SK-N-SH (cell line): Measurements from ENCODE around the gene PLAC1. TPM values are rescaled to one million over a fixed set of nuclear protein-coding genes. Genes with fewer than 3 reads are reported as not detected.

ENCODE experiments used
- CTCF ChIA-PET: fragments of 300-600, 350-600 bp; formaldehyde crosslinking; extraction: SDS; loops from one replicate; lab custom pipeline; 2021; lab: Yijun Ruan, JAX
- POLR2A ChIA-PET: fragments of 350-600 bp; sonication (Branson Sonifier 250); formaldehyde crosslinking; extraction: SDS; loops from one replicate; lab custom pipeline; 2020; ENCODE audit warnings: antibody characterized with exemption, inconsistent platforms; lab: Yijun Ruan, JAX
- DNase-seq: peaks from one replicate; pipeline ENCODE4 v3.0.0; 2012
- H2AFZ ChIP-seq: fragments of 200-600 bp; sonication (generic); 2 replicates; pipeline ENCODE4 v1.8.1; 2016; ENCODE audit warnings: antibody characterized with exemption, mild to moderate bottlenecking, low read depth
- H3F3A ChIP-seq: fragments of 200-600 bp; sonication (generic); replicated peaks from 2 replicates; pipeline ENCODE3; 2016; ENCODE audit warnings: antibody characterized with exemption, mild to moderate bottlenecking; ENCODE audit not compliant: insufficient read depth
- H3K27ac ChIP-seq, 2 experiments: fragments of 200-500 bp in 1 of 2; fragments of 200-600 bp in 1 of 2; sonication (Bioruptor generic) in 1 of 2; sonication (generic), shearing (Covaris generic) in 1 of 2; 2 replicates each; pipeline versions ENCODE4 v1.5.1 to v1.6.1; 2014 to 2016; ENCODE audit warnings: low read depth in 2 of 2, inconsistent platforms in 1 of 2, low read length in 1 of 2, mild to moderate bottlenecking in 1 of 2, mixed read lengths in 1 of 2
- H3K27me3 ChIP-seq: fragments of 200-600 bp; sonication (generic), shearing (Covaris generic); 2 replicates; pipeline ENCODE4 v1.6.1; 2016; ENCODE audit warnings: mixed run types; ENCODE audit not compliant: insufficient read depth
- H3K36me3 ChIP-seq, 2 experiments: fragments of 200-500 bp in 1 of 2; fragments of 200-600 bp in 1 of 2; sonication (Bioruptor generic) in 1 of 2; sonication (generic) in 1 of 2; replicated peaks in 1 of 2; 2 replicates each; pipeline versions ENCODE3 to v1.5.1; 2014 to 2016; ENCODE audit warnings: low read length in 1 of 2, mild to moderate bottlenecking in 1 of 2; ENCODE audit not compliant: insufficient read depth in 2 of 2, control insufficient read depth in 1 of 2
- H3K4me1 ChIP-seq, 2 experiments: fragments of 200-500 bp in 1 of 2; fragments of 200-600 bp in 1 of 2; sonication (Bioruptor generic) in 1 of 2; sonication (generic), shearing (Covaris generic) in 1 of 2; 2 replicates each; pipeline versions ENCODE4 v1.5.1 to v1.6.1; 2014 to 2016; ENCODE audit warnings: low read depth in 1 of 2, low read length in 1 of 2, mixed run types in 1 of 2; ENCODE audit not compliant: insufficient read depth in 2 of 2, control insufficient read depth in 1 of 2
- H3K4me2 ChIP-seq: fragments of 200-600 bp; sonication (generic), shearing (Covaris generic); 2 replicates; pipeline ENCODE4 v1.6.1; 2017; ENCODE audit warnings: mixed run types
- H3K4me3 ChIP-seq, 2 experiments: fragments of 200-500 bp in 1 of 2; fragments of 200-600 bp in 1 of 2; sonication (Bioruptor generic) in 1 of 2; sonication (generic), shearing (Covaris generic) in 1 of 2; 2 replicates each; pipeline versions ENCODE4 v1.5.1 to v1.8.1; 2014 to 2016; ENCODE audit warnings: low read depth in 2 of 2, inconsistent platforms in 1 of 2, low read length in 1 of 2, mild to moderate bottlenecking in 1 of 2, mixed read lengths in 1 of 2, moderate library complexity in 1 of 2
- H3K79me2 ChIP-seq: fragments of 200-600 bp; sonication (generic); 2 replicates; pipeline ENCODE4 v1.8.1; 2017; ENCODE audit warnings: mild to moderate bottlenecking; ENCODE audit not compliant: insufficient read depth
- H3K9ac ChIP-seq: fragments of 200-600 bp; sonication (generic); 2 replicates; pipeline ENCODE4 v1.6.1; 2017; ENCODE audit warnings: mixed run types
- H3K9me2 ChIP-seq: fragments of 200-600 bp; sonication (generic); 2 replicates; pipeline ENCODE4 v1.6.1; 2017; ENCODE audit warnings: mixed run types
- H3K9me3 ChIP-seq: fragments of 200-600 bp; sonication (generic); 2 replicates; pipeline ENCODE4 v1.6.1; 2017; ENCODE audit warnings: mixed run types, mild to moderate bottlenecking, moderate library complexity
- H4K20me1 ChIP-seq: fragments of 200-600 bp; sonication (generic); 2 replicates; pipeline ENCODE4 v1.6.1; 2017; ENCODE audit warnings: mild to moderate bottlenecking, mixed run types; ENCODE audit not compliant: insufficient read depth
- EP300 ChIP-seq, 2 experiments: IDR thresholded peaks; 2 replicates each; pipeline versions ENCODE4 v1.4.0 to v1.6.1; 2012; ENCODE audit warnings: borderline replicate concordance in 1 of 2, low read depth in 1 of 2, low read length in 1 of 2
- EZH2phosphoT487 ChIP-seq: fragments of 200-600 bp; sonication (generic); IDR thresholded peaks from 2 replicates; pipeline ENCODE4 v1.6.1; 2017; ENCODE audit warnings: low read depth, mixed run types, mild to moderate bottlenecking, antibody characterized with exemption, moderate library complexity, borderline replicate concordance
- FOXJ3 ChIP-seq: sonication (generic); formaldehyde crosslinking; IDR thresholded peaks from 2 replicates; pipeline ENCODE4 v1.5.1; 2020; ENCODE audit warnings: mild to moderate bottlenecking, missing genetic modification reagents
- FOXM1 ChIP-seq: IDR thresholded peaks from 2 replicates; pipeline ENCODE4 v1.4.0; 2012; ENCODE audit warnings: low read depth, mild to moderate bottlenecking
- GABPA ChIP-seq: IDR thresholded peaks from 2 replicates; pipeline ENCODE4 v1.4.0; 2012; ENCODE audit warnings: low read depth, mild to moderate bottlenecking
- IRF3 ChIP-seq: fragments of 150-350 bp; IDR thresholded peaks from 2 replicates; pipeline ENCODE4 v1.6.1; 2016; ENCODE audit warnings: mild to moderate bottlenecking, low read depth, low read length
- JUND ChIP-seq: IDR thresholded peaks from 2 replicates; pipeline ENCODE4 v1.4.0; 2012
- NFIC ChIP-seq: IDR thresholded peaks from 2 replicates; pipeline ENCODE4 v1.4.0; 2012; ENCODE audit warnings: borderline replicate concordance
- PBX3 ChIP-seq: IDR thresholded peaks from 2 replicates; pipeline ENCODE4; 2012
- RCOR1 ChIP-seq: fragments of 150-350 bp; IDR thresholded peaks from 2 replicates; pipeline ENCODE4 v1.6.1; 2017; ENCODE audit warnings: antibody characterized with exemption, low read length
- REST ChIP-seq: IDR thresholded peaks from 2 replicates; pipeline ENCODE4 v1.6.1; 2012; ENCODE audit warnings: mild to moderate bottlenecking, low read depth, low read length, moderate library complexity
- RFX5 ChIP-seq: IDR thresholded peaks from 2 replicates; pipeline ENCODE4 v1.6.1; 2012; ENCODE audit warnings: mild to moderate bottlenecking, improper control_type of control experiment, low read length
- SMC3 ChIP-seq: IDR thresholded peaks from 2 replicates; pipeline ENCODE4 v1.6.1; 2012; ENCODE audit warnings: low read depth, low read length, improper control_type of control experiment
- YY1 ChIP-seq: IDR thresholded peaks from 2 replicates; pipeline ENCODE4 v1.4.0; 2012; ENCODE audit warnings: low read depth, mild to moderate bottlenecking
- ZBTB33 ChIP-seq: IDR thresholded peaks from 2 replicates; pipeline ENCODE4 v1.4.0; 2012; ENCODE audit warnings: low read depth, borderline replicate concordance
- WGBS: methylation state at CpG from one replicate; pipeline ENCODE4 v1.1.6; 2017; ENCODE audit warnings: low lambda C conversion rate; 5-methylcytosine and 5-hydroxymethylcytosine counted together
- polyA plus RNA-seq, 3 experiments: library from polyadenylated mRNA; depleted of rRNA; stranded (reverse); fragments of >200 nt; gene quantifications; 2 replicates each; pipeline ENCODE4 v1.2.3, GENCODE V29; 2012

Gene PLAC1
- polyA plus RNA-seq, 1 of the 3 experiments (the other 2 are of a cell fraction) = 50.9 TPM

GRCh38 chrX:134608153-134608552 lies 50.1 kb downstream of the PLAC1 start (continued):
- TF ChIP-seq IRF3 (no peak), ZBTB33 (no peak)
- TF ChIP-seq, all 33 proteins: peak for 0

GRCh38 chrX:134607523-134607922 lies 50.7 kb downstream of the PLAC1 start:
- ChIA-PET POLR2A (no interaction called here), CTCF (interaction anchor here (1.0 kb wide), 1 partner anchor 157 kb away, joined by 3 read pairs; no protein-coding TSS in a partner anchor)
- Histone ChIP-seq H3K36me3 (no peaks in the 10 kb centered on the region), H3K9me2 (no peaks in the 10 kb centered on the region), H3K27me3 (no peaks in the 10 kb centered on the region), H3K9me3 (no peaks in the 10 kb centered on the region), H2AFZ (no peak overlapping the region), H3K4me1 (peaks cover 0 to 17% of the 10 kb centered on the region in 2 experiments; a peak in 3 of 4 replicates), H3K27ac (no peak overlapping the region), H3F3A (peaks cover 22% of the 10 kb centered on the region), H3K4me2 (no peak overlapping the region), H4K20me1 (no peaks in the 10 kb centered on the region), H3K4me3 (no peak overlapping the region), H3K9ac (no peak overlapping the region), H3K79me2 (no peaks in the 10 kb centered on the region)
- 87% methylated on average over 6 of the region's 6 CpGs for WGBS
- DNase-seq = no peak
- no peak for TF ChIP-seq FOXJ3 (CRISPR knock-in tag)

GRCh38 chrX:134604701-134605311 lies 53.5 kb downstream of the PLAC1 start:
- Histone ChIP-seq H3K79me2 (no peaks in the 10 kb centered on the region), H3K9ac (peak overlapping the region; percentile 52; the same call in 1 of the 2 replicates), H3K4me2 (peak overlapping the region; percentile 19), H3K4me1 (peaks cover 0 to 17% of the 10 kb centered on the region in 2 experiments; a peak in 3 of 4 replicates), H3K4me3 (no peak overlapping the region), H3K27ac (peak overlapping the region; percentile 77 to 93; a peak in 3 of 4 replicates), H3F3A (peaks cover 22% of the 10 kb centered on the region), H4K20me1 (no peaks in the 10 kb centered on the region), H3K9me3 (no peaks in the 10 kb centered on the region), H2AFZ (peak overlapping the region; percentile 76), H3K9me2 (no peaks in the 10 kb centered on the region), H3K36me3 (no peaks in the 10 kb centered on the region), H3K27me3 (no peaks in the 10 kb centered on the region)
- DNase-seq = no peak
- WGBS = 26% methylated on average over 4 of the region's 4 CpGs
- ChIA-PET POLR2A (no interaction called here), CTCF (no interaction called here)
- TF ChIP-seq RCOR1 (no peak), SMC3 (no peak), REST (no peak), IRF3 (no peak), GABPA (no peak), PBX3 (peak; percentile 49), YY1 (0 out of 2 replicates have a peak, but pooled peaks have one; percentile 3), EP300 (IDR thresholded peaks at IDR 0.05; ENCODE audit: borderline replicate concordance in 1 of 2, low read depth in 1 of 2, low read length in 1 of 2) (peak in 1 of 2 experiments; percentile 35; a peak in 1 of 4 replicates), RFX5 (no peak), FOXJ3 (CRISPR knock-in tag) (no peak), EZH2phosphoT487 (no peak), NFIC (peak; percentile 86), FOXM1 (no peak), JUND (0 out of 2 replicates have a peak, but pooled peaks have one; percentile 14)
